H9 (cell line): ENCODE results near the gene MCRIP1. TPM values are rescaled to one million over a fixed set of nuclear protein-coding genes. Genes with fewer than 3 reads are reported as not detected.

Experiments
- DNase-seq: peaks from one replicate; pipeline ENCODE4 v3.0.0-alpha.2; 2017
- H2AFZ ChIP-seq: one replicate; pipeline ENCODE4 v1.6.1; 2013; ENCODE audit warnings: mild to moderate bottlenecking, low read length, control low read depth, moderate library complexity
- H2AK5ac ChIP-seq: 2 replicates; pipeline ENCODE4 v1.6.1; 2013; ENCODE audit warnings: low read length, control low read depth, mixed read lengths; ENCODE audit not compliant: insufficient read length
- H2BK120ac ChIP-seq: one replicate; pipeline ENCODE4 v1.6.1; 2013; ENCODE audit warnings: low read depth, mild to moderate bottlenecking, low read length, control low read depth, inconsistent platforms; ENCODE audit not compliant: poor library complexity, severe bottlenecking
- H2BK12ac ChIP-seq: 2 replicates; pipeline ENCODE4 v1.6.1; 2013; ENCODE audit warnings: low read length, control low read depth, mixed read lengths, low read depth; ENCODE audit not compliant: insufficient read length
- H2BK15ac ChIP-seq: 2 replicates; pipeline ENCODE4 v1.6.1; 2013; ENCODE audit warnings: low read depth, low read length, control low read depth
- H2BK20ac ChIP-seq: one replicate; pipeline ENCODE4 v1.6.1; 2013; ENCODE audit warnings: low read depth, mild to moderate bottlenecking, low read length, control low read depth, inconsistent platforms; ENCODE audit not compliant: poor library complexity, severe bottlenecking
- H2BK5ac ChIP-seq: 2 replicates; pipeline ENCODE4 v1.6.1; 2013; ENCODE audit warnings: low read length, control low read depth, mixed read lengths; ENCODE audit not compliant: insufficient read length
- H3K14ac ChIP-seq: 2 replicates; pipeline ENCODE4 v1.6.1; 2013; ENCODE audit warnings: low read length, control low read depth; ENCODE audit not compliant: insufficient read depth
- H3K18ac ChIP-seq: 2 replicates; pipeline ENCODE4 v1.6.1; 2013; ENCODE audit warnings: low read depth, mild to moderate bottlenecking, mixed read lengths, low read length, control low read depth; ENCODE audit not compliant: insufficient read length
- H3K23ac ChIP-seq: 2 replicates; pipeline ENCODE4 v1.6.1; 2013; ENCODE audit warnings: low read length, control low read depth, mixed read lengths, low read depth; ENCODE audit not compliant: insufficient read length
- H3K23me2 ChIP-seq: 2 replicates; pipeline ENCODE4 v1.6.1; 2013; ENCODE audit warnings: low read depth, mild to moderate bottlenecking, mixed read lengths, low read length, control low read depth; ENCODE audit not compliant: insufficient read length, poor library complexity, severe bottlenecking
- H3K27ac ChIP-seq: 2 replicates; pipeline ENCODE4 v1.5.1; 2013; ENCODE audit warnings: low read length, control low read depth, mixed read lengths, low read depth; ENCODE audit not compliant: insufficient read length
- H3K27me3 ChIP-seq: 2 replicates; pipeline ENCODE4 v1.6.1; 2013; ENCODE audit warnings: low read length, control low read depth, inconsistent platforms; ENCODE audit not compliant: insufficient read depth
- H3K4ac ChIP-seq: 2 replicates; pipeline ENCODE4 v1.6.1; 2013; ENCODE audit warnings: low read depth, mild to moderate bottlenecking, control low read depth, inconsistent platforms, low read length, moderate library complexity
- H3K4me1 ChIP-seq: 2 replicates; pipeline ENCODE4 v1.6.1; 2013; ENCODE audit warnings: low read length, control low read depth, inconsistent platforms; ENCODE audit not compliant: insufficient read depth
- H3K4me2 ChIP-seq: 2 replicates; pipeline ENCODE4 v1.6.1; 2013; ENCODE audit warnings: low read length, control low read depth, mixed read lengths; ENCODE audit not compliant: insufficient read length, insufficient read depth
- H3K56ac ChIP-seq: 2 replicates; pipeline ENCODE4 v1.6.1; 2013; ENCODE audit warnings: low read depth, mild to moderate bottlenecking, mixed read lengths, low read length, control low read depth; ENCODE audit not compliant: insufficient read length
- H3K79me1 ChIP-seq: 2 replicates; pipeline ENCODE4 v1.6.1; 2013; ENCODE audit warnings: low read depth, mild to moderate bottlenecking, moderate library complexity, low read length, control low read depth, inconsistent platforms; ENCODE audit not compliant: insufficient read depth, poor library complexity, severe bottlenecking
- H3K79me2 ChIP-seq: 2 replicates; pipeline ENCODE4 v1.6.1; 2013; ENCODE audit warnings: low read length, control low read depth, inconsistent platforms; ENCODE audit not compliant: insufficient read depth
- H3K9ac ChIP-seq: 2 replicates; pipeline ENCODE4 v1.6.1; 2013; ENCODE audit warnings: low read length, control low read depth, mixed read lengths; ENCODE audit not compliant: insufficient read length; ENCODE audit errors: extremely low read depth
- H3K9me3 ChIP-seq: one replicate; pipeline ENCODE4 v1.6.1; 2013; ENCODE audit warnings: low read depth, low read length, inconsistent platforms; ENCODE audit not compliant: control insufficient read depth
- H3T11ph ChIP-seq: one replicate; pipeline ENCODE4 v1.6.1; 2013; ENCODE audit warnings: mild to moderate bottlenecking, low read length, control low read depth, inconsistent platforms
- H4K20me1 ChIP-seq: one replicate; pipeline ENCODE4 v1.6.1; 2013; ENCODE audit not compliant: control insufficient read depth, insufficient read length, insufficient read depth
- H4K5ac ChIP-seq: 2 replicates; pipeline ENCODE4 v1.6.1; 2013; ENCODE audit warnings: low read depth, mild to moderate bottlenecking, mixed read lengths, low read length, control low read depth; ENCODE audit not compliant: insufficient read length
- H4K8ac ChIP-seq: replicated peaks from 2 replicates; pipeline ENCODE4 v1.6.1; 2013; ENCODE audit warnings: low read length, control low read depth, mixed read lengths, low read depth; ENCODE audit not compliant: insufficient read length
- H4K91ac ChIP-seq: 2 replicates; pipeline ENCODE4 v1.6.1; 2013; ENCODE audit warnings: low read depth, mild to moderate bottlenecking, moderate library complexity, mixed read lengths, low read length, control low read depth; ENCODE audit not compliant: insufficient read length
- H3K27ac Mint-ChIP-seq, 3 experiments: 2 replicates in 2 of 3; 3 replicates in 1 of 3; pipeline ENCODE4 v1.8.0; 2020 to 2021; ENCODE audit warnings: mixed read lengths in 3 of 3, mild to moderate bottlenecking in 1 of 3, moderate library complexity in 1 of 3
- H3K27me3 Mint-ChIP-seq: 2 replicates; pipeline ENCODE4 v1.8.0; 2021; ENCODE audit warnings: low read depth, mild to moderate bottlenecking, moderate library complexity, mixed read lengths
- H3K36me3 Mint-ChIP-seq, 3 experiments: 2 replicates in 2 of 3; 3 replicates in 1 of 3; pipeline ENCODE4 v1.8.0; 2020 to 2021; ENCODE audit warnings: low read depth in 3 of 3, mixed read lengths in 3 of 3; ENCODE audit not compliant: insufficient read depth in 1 of 3
- H3K4me1 Mint-ChIP-seq, 2 experiments: 2 replicates each; pipeline ENCODE4 v1.8.0; 2020; ENCODE audit warnings: mixed read lengths in 2 of 2
- H3K4me3 Mint-ChIP-seq, 2 experiments: 2 replicates in 1 of 2; 3 replicates in 1 of 2; pipeline ENCODE4 v1.8.0; 2020 to 2021; ENCODE audit warnings: mild to moderate bottlenecking in 2 of 2, mixed read lengths in 2 of 2, moderate library complexity in 1 of 2
- H3K9me3 Mint-ChIP-seq, 2 experiments: 2 replicates in 1 of 2; 3 replicates in 1 of 2; pipeline ENCODE4 v1.8.0; 2020; ENCODE audit warnings: mild to moderate bottlenecking in 2 of 2, mixed read lengths in 2 of 2, moderate library complexity in 1 of 2
- WGBS: extraction: QIAGEN DNeasy Blood & Tissue Kit; methylation state at CpG from one replicate; pipeline ENCODE4 v1.1.7; 2013; ENCODE audit warnings: missing lambda C conversion rate, low lambda C conversion rate, mixed read lengths; ENCODE audit not compliant: insufficient read length; ENCODE audit errors: extremely low coverage; 5-methylcytosine and 5-hydroxymethylcytosine counted together
- total RNA-seq: library from RNA; stranded (reverse); gene quantifications from 2 replicates; pipeline ENCODE4 v1.2.1, GENCODE V29; 2021
- TF ChIP-seq, protein P1 (sequence below): fragments of 200-600 bp; sonication (generic); conservative IDR thresholded peaks from 3 replicates; pipeline ENCODE4 v1.8.0; 2021; ENCODE audit warnings: antibody characterized with exemption, mild to moderate bottlenecking

Gene MCRIP1
- total RNA-seq, 1 experiment from 2014 or later = 118 TPM

DNA sequence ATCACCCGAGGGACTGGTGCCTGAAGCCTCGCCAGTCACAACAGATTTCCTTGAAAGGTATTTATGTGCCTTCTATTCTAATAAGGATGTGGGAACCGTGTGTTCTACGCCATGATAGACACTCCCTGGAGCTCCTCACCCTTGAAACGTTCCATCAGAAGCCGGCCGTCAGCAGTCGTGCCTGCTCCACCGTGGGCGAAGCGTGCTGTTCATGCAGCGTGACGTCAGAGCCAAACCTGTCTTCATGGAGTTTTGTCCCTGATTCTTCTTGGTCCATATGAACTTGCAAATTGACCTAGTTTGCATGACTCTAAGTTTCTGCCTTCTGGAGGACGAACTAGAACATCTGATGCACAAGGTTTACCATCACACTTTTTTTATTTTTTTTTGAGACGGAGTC is 6.2 kb upstream of the MCRIP1 start:
- Histone ChIP-seq H4K5ac (no peak overlapping the region), H3K27ac (no peak overlapping the region), H3K79me1 (no peaks in the 10 kb centered on the region), H3K9me3 (no peaks in the 10 kb centered on the region), H3K18ac (no peak overlapping the region), H3K23ac (no peak overlapping the region), H2BK15ac (no peak overlapping the region), H2BK5ac (no peak overlapping the region), H4K20me1 (no peaks in the 10 kb centered on the region), H3K23me2 (peaks cover 4% of the 10 kb centered on the region), H2AK5ac (no peak overlapping the region), H3T11ph (no peak overlapping the region), H3K4ac (no peak overlapping the region), H3K4me1 (no peaks in the 10 kb centered on the region), H4K91ac (no peak overlapping the region), H2AFZ (no peak overlapping the region), H3K27me3 (no peaks in the 10 kb centered on the region), H2BK120ac (no peak overlapping the region), H2BK20ac (no peak overlapping the region), H3K79me2 (peaks cover 2% of the 10 kb centered on the region; the same call in 1 of the 2 replicates), H3K14ac (no peak overlapping the region), H3K9ac (no peak overlapping the region), H2BK12ac (no peak overlapping the region), H3K4me2 (no peak overlapping the region), H4K8ac (no peak overlapping the region), H3K56ac (no peak overlapping the region)
- H3K27ac Mint-ChIP-seq = peak overlapping the region in 1 of 3 experiments; percentile 36; a peak in 1 of 7 replicates
- no peaks in the 10 kb centered on the region; the same call in 1 of the 2 replicates for H3K27me3 Mint-ChIP-seq
- H3K4me3 Mint-ChIP-seq = no peak overlapping the region
- H3K9me3 Mint-ChIP-seq = no peaks in the 10 kb centered on the region
- no CpG with 5 or more reads among the region's 15 CpGs for WGBS
- DNase-seq = no peak
- TF ChIP-seq, protein P1, sequence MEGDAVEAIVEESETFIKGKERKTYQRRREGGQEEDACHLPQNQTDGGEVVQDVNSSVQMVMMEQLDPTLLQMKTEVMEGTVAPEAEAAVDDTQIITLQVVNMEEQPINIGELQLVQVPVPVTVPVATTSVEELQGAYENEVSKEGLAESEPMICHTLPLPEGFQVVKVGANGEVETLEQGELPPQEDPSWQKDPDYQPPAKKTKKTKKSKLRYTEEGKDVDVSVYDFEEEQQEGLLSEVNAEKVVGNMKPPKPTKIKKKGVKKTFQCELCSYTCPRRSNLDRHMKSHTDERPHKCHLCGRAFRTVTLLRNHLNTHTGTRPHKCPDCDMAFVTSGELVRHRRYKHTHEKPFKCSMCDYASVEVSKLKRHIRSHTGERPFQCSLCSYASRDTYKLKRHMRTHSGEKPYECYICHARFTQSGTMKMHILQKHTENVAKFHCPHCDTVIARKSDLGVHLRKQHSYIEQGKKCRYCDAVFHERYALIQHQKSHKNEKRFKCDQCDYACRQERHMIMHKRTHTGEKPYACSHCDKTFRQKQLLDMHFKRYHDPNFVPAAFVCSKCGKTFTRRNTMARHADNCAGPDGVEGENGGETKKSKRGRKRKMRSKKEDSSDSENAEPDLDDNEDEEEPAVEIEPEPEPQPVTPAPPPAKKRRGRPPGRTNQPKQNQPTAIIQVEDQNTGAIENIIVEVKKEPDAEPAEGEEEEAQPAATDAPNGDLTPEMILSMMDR = no peak
- H3K4me1 Mint-ChIP-seq = peaks cover 5 to 6% of the 10 kb centered on the region in 2 experiments; a peak in 3 of 4 replicates
- H3K36me3 Mint-ChIP-seq = peaks cover 3 to 20% (median 16%) of the 10 kb centered on the region in 3 experiments; a peak in 6 of 7 replicates
